IPS-20b (cell line): ENCODE data around the gene APC2.

Experiments
- H3K27ac ChIP-seq: one replicate; pipeline ENCODE4 v1.5.1; 2013; ENCODE audit warnings: low read length
- H3K27me3 ChIP-seq: 2 replicates; pipeline ENCODE4 v1.6.1; 2013; ENCODE audit warnings: mild to moderate bottlenecking, low read length, inconsistent platforms; ENCODE audit not compliant: insufficient read depth
- H3K36me3 ChIP-seq: 2 replicates; pipeline ENCODE4 v1.6.1; 2013; ENCODE audit warnings: low read depth, mild to moderate bottlenecking, inconsistent platforms, low read length, moderate library complexity; ENCODE audit not compliant: insufficient read depth
- H3K4me1 ChIP-seq: 2 replicates; pipeline ENCODE4 v1.6.1; 2013; ENCODE audit warnings: mild to moderate bottlenecking, control low read depth, inconsistent platforms, low read length, moderate library complexity; ENCODE audit not compliant: insufficient read depth
- H3K4me3 ChIP-seq: 2 replicates; pipeline ENCODE4 v1.5.1; 2013; ENCODE audit warnings: mild to moderate bottlenecking, low read length, inconsistent platforms
- H3K9ac ChIP-seq: 2 replicates; pipeline ENCODE4 v1.6.1; 2013; ENCODE audit warnings: low read depth, mild to moderate bottlenecking, inconsistent platforms, low read length, moderate library complexity
- H3K9me3 ChIP-seq: 2 replicates; pipeline ENCODE4 v1.6.1; 2013; ENCODE audit warnings: mild to moderate bottlenecking, low read depth, low read length, inconsistent platforms; ENCODE audit not compliant: insufficient read depth

Gene APC2

GRCh38 chr19:1467215-1467489 is 17.2 kb downstream of the APC2 start:
- Histone ChIP-seq H3K4me3 (no peak overlapping the region; the same call in 1 of the 2 replicates), H3K27me3 (peaks cover 92% of the 10 kb centered on the region), H3K9me3 (no peaks in the 10 kb centered on the region), H3K36me3 (no peaks in the 10 kb centered on the region), H3K4me1 (no peaks in the 10 kb centered on the region), H3K27ac (no peak overlapping the region), H3K9ac (no peak overlapping the region)

GRCh38 chr19:1467490-1468273 is 17.8 kb downstream of the APC2 start:
- Histone ChIP-seq H3K4me3 (no peak overlapping the region), H3K9ac (no peak overlapping the region), H3K27ac (no peak overlapping the region), H3K36me3 (no peaks in the 10 kb centered on the region), H3K9me3 (no peaks in the 10 kb centered on the region), H3K27me3 (peaks cover 97% of the 10 kb centered on the region), H3K4me1 (no peaks in the 10 kb centered on the region)

DNA sequence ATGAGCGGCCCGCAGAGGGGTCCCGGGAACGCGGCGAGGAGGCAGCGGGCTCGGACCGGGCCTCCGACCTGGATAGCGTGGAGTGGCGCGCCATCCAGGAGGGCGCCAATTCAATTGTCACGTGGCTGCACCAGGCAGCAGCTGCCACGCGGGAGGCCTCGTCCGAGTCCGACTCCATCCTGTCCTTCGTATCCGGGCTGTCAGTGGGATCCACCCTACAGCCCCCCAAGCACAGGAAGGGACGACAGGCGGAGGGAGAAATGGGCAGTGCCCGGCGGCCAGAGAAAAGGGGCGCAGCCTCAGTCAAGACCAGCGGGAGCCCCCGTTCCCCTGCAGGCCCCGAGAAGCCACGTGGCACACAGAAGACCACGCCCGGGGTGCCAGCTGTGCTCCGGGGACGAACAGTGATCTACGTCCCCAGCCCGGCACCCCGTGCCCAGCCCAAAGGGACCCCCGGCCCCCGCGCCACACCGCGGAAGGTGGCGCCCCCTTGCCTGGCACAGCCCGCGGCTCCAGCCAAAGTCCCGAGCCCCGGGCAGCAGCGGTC is 18.4 kb downstream of the APC2 start:
- no peak overlapping the region for H3K9ac ChIP-seq
- H3K9me3 ChIP-seq, result no peaks in the 10 kb centered on the region
- H3K36me3 ChIP-seq, result no peaks in the 10 kb centered on the region
- H3K4me1 ChIP-seq, result no peaks in the 10 kb centered on the region
- peaks cover 100% of the 10 kb centered on the region for H3K27me3 ChIP-seq
- H3K27ac ChIP-seq, result no peak overlapping the region
- no peak overlapping the region for H3K4me3 ChIP-seq

DNA sequence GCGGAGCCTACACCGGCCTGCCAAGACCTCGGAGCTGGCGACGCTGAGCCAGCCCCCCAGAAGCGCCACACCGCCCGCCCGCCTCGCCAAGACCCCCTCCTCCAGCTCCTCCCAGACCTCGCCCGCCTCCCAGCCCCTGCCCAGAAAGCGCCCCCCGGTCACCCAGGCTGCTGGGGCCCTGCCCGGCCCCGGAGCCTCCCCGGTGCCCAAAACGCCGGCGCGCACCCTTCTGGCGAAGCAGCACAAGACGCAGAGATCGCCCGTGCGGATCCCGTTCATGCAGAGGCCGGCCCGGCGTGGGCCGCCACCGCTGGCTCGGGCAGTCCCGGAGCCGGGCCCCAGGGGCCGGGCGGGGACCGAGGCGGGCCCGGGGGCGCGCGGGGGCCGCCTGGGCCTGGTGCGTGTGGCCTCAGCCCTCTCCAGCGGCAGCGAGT is 18.9 kb downstream of the APC2 start:
- Histone ChIP-seq H3K27me3 (peaks cover 100% of the 10 kb centered on the region), H3K9ac (no peak overlapping the region), H3K4me1 (no peaks in the 10 kb centered on the region), H3K4me3 (no peak overlapping the region), H3K27ac (no peak overlapping the region), H3K9me3 (no peaks in the 10 kb centered on the region), H3K36me3 (no peaks in the 10 kb centered on the region)

DNA sequence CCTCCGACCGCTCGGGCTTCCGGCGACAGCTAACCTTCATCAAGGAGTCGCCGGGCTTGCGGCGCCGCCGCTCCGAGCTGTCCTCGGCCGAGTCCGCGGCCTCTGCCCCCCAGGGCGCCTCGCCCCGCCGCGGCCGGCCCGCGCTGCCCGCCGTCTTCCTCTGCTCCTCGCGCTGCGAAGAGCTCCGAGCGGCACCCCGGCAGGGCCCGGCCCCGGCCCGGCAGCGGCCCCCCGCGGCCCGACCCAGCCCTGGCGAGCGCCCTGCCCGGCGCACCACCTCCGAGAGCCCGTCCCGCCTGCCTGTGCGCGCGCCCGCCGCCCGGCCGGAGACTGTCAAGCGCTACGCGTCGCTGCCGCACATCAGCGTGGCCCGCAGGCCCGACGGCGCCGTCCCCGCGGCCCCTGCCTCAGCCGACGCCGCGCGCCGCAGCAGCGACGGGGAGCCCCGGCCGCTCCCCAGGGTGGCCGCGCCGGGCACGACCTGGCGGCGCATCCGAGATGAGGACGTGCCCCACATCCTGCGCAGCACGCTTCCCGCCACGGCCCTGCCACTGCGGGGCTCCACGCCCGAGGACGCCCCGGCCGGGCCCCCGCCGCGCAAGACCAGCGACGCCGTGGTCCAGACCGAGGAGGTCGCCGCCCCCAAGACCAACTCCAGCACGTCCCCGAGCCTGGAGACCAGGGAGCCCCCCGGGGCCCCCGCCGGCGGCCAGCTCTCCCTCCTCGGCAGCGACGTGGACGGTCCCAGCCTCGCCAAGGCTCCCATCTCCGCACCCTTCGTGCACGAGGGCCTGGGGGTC is 19.5 kb downstream of the APC2 start:
- Histone ChIP-seq H3K9me3 (no peaks in the 10 kb centered on the region), H3K4me3 (no peak overlapping the region), H3K36me3 (no peaks in the 10 kb centered on the region), H3K9ac (no peak overlapping the region), H3K27me3 (peaks cover 94% of the 10 kb centered on the region), H3K4me1 (no peaks in the 10 kb centered on the region), H3K27ac (no peak overlapping the region)

DNA sequence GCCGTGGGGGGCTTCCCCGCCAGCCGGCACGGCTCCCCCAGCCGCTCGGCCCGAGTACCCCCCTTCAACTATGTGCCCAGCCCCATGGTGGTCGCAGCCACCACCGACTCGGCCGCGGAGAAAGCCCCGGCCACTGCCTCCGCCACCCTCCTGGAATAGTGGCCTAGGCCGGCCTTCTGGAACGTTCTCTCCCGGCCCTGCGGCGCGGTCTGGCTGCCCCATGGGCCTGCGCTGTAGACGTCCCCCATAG is 20.1 kb downstream of the APC2 start:
- Histone ChIP-seq H3K9me3 (no peaks in the 10 kb centered on the region), H3K27me3 (peaks cover 89% of the 10 kb centered on the region), H3K4me1 (no peaks in the 10 kb centered on the region), H3K27ac (no peak overlapping the region), H3K9ac (no peak overlapping the region), H3K4me3 (no peak overlapping the region), H3K36me3 (no peaks in the 10 kb centered on the region)

GRCh38 chr19:1470305-1471009 is 20.5 kb downstream of the APC2 start:
- H3K27me3 ChIP-seq, result peaks cover 84% of the 10 kb centered on the region
- H3K4me3 ChIP-seq, result peak overlapping the region; percentile 54; the same call in 1 of the 2 replicates
- H3K4me1 ChIP-seq, result no peaks in the 10 kb centered on the region
- no peak overlapping the region for H3K9ac ChIP-seq
- H3K27ac ChIP-seq, result no peak overlapping the region
- H3K36me3 ChIP-seq, result no peaks in the 10 kb centered on the region
- H3K9me3 ChIP-seq, result no peaks in the 10 kb centered on the region

DNA sequence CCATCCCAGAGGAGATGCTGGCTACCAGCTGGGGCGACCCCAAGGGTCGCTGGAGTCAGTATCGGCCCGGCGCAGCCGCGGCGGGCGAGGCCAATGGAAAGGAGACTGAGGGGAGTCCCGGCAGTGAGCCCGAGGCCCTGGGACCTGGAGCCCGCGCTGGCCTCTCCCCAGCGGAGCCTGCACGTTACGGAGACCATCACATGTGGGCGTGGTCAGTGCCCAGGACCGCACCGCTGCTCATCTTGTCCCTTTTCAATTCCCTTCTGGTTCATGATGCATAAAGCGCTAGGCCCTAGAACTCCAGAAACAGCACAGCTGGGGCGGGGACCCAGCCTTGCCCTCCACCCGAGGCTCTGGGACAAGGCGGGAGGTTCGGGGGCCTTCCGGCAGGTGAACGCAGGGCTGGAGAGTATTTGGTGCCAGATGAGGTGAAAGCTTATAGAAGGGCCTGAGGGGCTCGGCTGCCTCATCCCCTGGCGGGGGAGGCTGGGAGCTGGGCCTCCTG is 21.1 kb downstream of the APC2 start:
- H3K4me1 ChIP-seq, result no peaks in the 10 kb centered on the region
- peak overlapping the region; percentile 54; the same call in 1 of the 2 replicates for H3K4me3 ChIP-seq
- no peak overlapping the region for H3K27ac ChIP-seq
- H3K9me3 ChIP-seq, result no peaks in the 10 kb centered on the region
- no peaks in the 10 kb centered on the region for H3K36me3 ChIP-seq
- no peak overlapping the region for H3K9ac ChIP-seq
- H3K27me3 ChIP-seq, result peaks cover 78% of the 10 kb centered on the region

GRCh38 chr19:1471515-1472160 is 21.7 kb downstream of the APC2 start:
- no peak overlapping the region for H3K9ac ChIP-seq
- H3K36me3 ChIP-seq, result no peaks in the 10 kb centered on the region
- peaks cover 72% of the 10 kb centered on the region for H3K27me3 ChIP-seq
- H3K27ac ChIP-seq, result no peak overlapping the region
- H3K4me3 ChIP-seq, result no peak overlapping the region
- H3K4me1 ChIP-seq, result no peaks in the 10 kb centered on the region
- no peaks in the 10 kb centered on the region for H3K9me3 ChIP-seq

- Histone ChIP-seq H3K27ac (no peak overlapping the region), H3K4me3 (no peak overlapping the region), H3K36me3 (no peaks in the 10 kb centered on the region), H3K4me1 (no peaks in the 10 kb centered on the region), H3K27me3 (peaks cover 64% of the 10 kb centered on the region), H3K9me3 (no peaks in the 10 kb centered on the region), H3K9ac (no peak overlapping the region)
Observed at GRCh38 chr19:1472231-1473084, 22.5 kb downstream of the APC2 start.
